Fibroblast of villous mesenchyme (primary cell): ENCODE measurements around the gene CDK2AP2. TPM values are rescaled to one million over a fixed set of nuclear protein-coding genes. Genes with fewer than 3 reads are reported as not detected.

Experiments
- DNase-seq: peaks from one replicate; pipeline ENCODE4 v3.0.0-alpha.2; 2010; ENCODE audit warnings: low read depth
- H3K4me3 ChIP-seq: 2 replicates; pipeline ENCODE4 v1.5.1; 2011; ENCODE audit warnings: low read depth, mild to moderate bottlenecking, low read length
- total RNA-seq: library from RNA; depleted of rRNA; stranded (reverse); fragments of >200 nt; gene quantifications from 2 replicates; pipeline ENCODE4 v1.2.3, GENCODE V29; 2012
- TF ChIP-seq, protein P1 (sequence below): IDR thresholded peaks from 2 replicates; pipeline ENCODE4 v1.5.1; 2012; ENCODE audit warnings: low read depth, mild to moderate bottlenecking, low read length; ENCODE audit not compliant: insufficient read depth

Gene CDK2AP2
- total RNA-seq, 1 donor: 16.8 TPM

DNA sequence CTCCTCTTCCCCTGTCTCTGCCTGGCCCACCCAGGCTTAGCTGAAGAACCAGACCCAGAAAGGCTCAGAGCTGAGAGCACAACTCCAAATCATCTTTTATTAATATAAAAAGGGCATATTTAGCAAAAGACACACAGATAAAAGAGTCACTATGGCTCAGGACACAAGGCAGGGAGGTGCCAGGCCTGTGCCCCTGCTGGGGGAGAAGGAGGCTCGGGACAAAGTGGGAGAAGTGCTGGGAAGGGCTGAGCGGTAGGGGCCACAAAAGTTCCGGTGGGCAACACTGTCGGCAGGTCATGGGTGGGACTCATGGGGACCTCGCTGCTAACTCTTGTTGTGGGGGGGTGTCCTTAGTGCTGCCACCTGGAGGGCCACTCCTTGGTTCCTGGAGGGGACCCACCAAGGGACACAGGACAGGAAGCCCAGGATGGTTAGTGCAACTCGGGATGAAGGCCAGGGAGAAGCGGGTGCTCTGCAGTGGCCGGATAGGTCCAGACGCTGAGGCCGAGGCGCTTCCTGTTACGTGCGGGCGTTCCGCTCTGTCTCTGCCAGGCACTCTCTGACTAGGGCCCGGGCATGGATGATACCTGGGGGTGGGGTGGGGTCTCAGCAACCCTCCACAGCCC, 1.4 kb downstream of the CDK2AP2 start:
- no peak overlapping the region for H3K4me3 ChIP-seq
- DNase-seq: no peak
- TF ChIP-seq, protein P1, sequence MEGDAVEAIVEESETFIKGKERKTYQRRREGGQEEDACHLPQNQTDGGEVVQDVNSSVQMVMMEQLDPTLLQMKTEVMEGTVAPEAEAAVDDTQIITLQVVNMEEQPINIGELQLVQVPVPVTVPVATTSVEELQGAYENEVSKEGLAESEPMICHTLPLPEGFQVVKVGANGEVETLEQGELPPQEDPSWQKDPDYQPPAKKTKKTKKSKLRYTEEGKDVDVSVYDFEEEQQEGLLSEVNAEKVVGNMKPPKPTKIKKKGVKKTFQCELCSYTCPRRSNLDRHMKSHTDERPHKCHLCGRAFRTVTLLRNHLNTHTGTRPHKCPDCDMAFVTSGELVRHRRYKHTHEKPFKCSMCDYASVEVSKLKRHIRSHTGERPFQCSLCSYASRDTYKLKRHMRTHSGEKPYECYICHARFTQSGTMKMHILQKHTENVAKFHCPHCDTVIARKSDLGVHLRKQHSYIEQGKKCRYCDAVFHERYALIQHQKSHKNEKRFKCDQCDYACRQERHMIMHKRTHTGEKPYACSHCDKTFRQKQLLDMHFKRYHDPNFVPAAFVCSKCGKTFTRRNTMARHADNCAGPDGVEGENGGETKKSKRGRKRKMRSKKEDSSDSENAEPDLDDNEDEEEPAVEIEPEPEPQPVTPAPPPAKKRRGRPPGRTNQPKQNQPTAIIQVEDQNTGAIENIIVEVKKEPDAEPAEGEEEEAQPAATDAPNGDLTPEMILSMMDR: no peak

- TF ChIP-seq, protein P1: peak; percentile 95
- peak; percentile 88 for DNase-seq
- H3K4me3 ChIP-seq: peak overlapping the region; percentile 81
Measured at GRCh38 chr11:67505605-67506396, 2.2 kb downstream of the CDK2AP2 start.

DNA sequence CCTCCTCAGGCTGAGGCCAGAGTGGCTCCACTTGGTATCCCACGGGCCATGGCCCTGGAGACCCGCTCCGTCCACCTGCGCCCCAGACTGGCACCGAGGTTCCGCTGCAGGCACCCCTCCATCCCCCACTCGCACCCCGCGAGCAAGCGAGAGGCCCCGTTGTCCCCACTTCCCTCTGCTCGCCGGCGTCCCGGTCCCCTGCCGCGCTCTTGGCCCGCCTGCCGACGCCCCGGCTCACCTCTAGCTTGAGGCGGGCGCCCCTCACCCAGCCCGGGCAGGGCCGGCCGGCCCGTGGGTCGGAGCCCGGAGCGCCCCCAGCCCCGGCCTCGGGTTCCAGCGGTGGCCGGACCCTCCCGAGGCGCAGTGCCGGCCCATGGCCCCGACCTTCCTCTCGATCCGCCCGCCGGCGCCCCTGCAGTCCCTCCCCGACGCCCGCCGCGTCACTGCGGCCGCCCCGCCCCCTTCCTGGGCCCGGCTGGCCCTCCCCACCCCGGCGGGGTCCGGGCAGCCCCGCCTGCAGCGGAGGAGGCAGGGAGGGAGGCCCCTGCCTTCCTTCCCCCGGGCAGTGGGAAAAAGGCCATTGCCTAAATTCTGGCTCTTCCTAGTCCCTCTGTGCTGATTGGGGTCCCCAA, 2.9 kb downstream of the CDK2AP2 start, which contains the start of gene PITPNM1:
Gene PITPNM1, minus strand, starts transcription at position 414 of the 632 bp plus-strand sequence. CDS start 1,183 bp downstream, outside the sequence.
- TF ChIP-seq, protein P1: no peak
- H3K4me3 ChIP-seq: peak within 1 kb of the TSS; percentile 81
- peak; percentile 51 for DNase-seq

DNA sequence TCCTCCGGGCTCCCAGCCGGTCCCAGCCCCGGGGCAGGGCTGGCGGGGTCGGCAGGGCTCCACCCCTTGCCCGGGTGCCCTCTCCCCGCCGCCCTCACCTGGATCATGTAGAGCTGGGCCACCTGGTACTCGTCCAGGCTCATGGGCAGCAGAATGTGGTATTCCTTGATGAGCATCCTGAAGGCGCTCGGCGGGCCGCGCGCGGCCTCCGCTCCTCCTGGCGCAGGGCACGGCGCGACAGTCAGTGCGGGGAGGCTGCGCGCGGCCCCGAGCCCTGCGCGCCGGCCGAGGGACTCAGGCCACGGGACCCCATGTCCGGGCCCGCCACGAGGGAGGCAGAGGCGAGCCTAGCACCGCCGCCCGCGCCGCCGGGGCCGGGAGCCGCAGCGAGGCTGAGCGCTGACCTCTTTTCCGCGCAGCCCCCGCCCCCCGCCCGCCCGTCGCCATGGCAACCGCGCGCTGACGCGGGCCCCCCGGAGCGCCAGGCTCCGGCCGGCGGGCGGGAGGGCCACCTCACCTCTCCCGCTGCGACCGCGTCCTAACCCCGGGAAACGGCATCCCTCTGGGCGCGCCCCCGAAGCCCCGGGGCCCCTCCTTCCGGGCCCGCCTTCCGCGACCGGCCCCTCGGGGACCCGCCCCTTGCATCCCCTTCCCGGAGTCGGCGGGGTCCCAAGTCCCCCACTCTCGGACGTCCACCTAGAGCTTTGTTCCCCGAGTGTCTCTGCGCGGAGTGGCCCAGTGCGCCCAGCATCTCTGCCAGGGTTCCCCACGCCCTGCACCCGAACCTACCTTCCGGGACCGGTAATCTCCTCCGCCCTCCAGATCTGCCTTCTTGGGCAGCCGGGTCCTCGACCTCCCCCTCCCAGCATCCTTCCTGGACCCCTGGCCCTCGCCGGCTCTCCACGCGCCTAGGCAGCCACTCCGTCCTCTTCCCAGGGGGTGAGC, 3.7 kb downstream of the CDK2AP2 start:
- peak; percentile 31 for DNase-seq
- TF ChIP-seq, protein P1: no peak
- peak overlapping the region; percentile 81 for H3K4me3 ChIP-seq

DNA sequence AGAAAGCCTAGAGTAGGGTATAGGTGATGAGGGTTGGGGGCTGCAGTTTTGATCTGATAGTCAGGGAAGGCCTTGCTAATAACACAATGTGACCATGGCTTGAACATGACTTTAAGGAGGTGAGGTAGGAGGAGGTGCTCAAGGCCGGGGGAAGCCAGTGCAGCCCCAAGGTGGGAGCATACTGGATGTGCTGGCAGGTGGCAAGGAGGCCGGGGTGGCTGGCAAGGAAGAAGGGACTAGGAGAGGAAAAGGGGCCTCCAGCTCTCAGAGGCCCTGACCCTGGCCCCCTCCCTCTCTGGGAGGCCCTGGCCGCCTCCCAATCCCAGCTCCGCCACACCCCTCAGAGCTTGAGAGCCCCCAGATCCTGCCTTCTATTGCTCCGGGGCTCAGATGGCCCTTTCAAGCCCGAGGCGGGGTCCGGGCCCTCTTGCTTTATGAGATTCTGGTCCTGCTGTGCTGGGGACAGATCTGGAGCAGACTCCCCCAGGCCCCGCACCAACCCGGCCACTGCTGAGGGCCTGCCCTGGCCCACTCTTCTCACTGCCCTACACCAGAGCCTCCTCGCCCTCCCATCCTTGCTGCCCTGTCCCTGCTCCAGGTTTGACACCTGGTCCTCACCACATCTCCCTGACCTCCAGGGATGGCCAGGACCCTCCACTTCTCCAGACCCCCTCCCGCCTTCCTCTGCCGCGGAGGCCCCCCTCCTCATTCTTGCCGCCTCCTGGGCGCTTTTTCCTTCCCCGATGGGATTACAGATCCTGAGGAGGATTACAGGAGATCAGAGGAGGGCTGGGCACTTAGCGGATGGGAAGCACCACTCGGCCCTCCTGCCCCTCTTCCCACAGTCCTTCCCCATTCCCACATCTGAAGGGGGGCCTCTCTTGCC, 4.6 kb downstream of the CDK2AP2 start:
- peak overlapping the region; percentile 81 for H3K4me3 ChIP-seq
- TF ChIP-seq, protein P1: no peak
- no peak for DNase-seq
